ENCODE measurements around the gene LUC7L3.

GRCh38 chr17:50675627-50676026 lies 43.8 kb upstream of the LUC7L3 start:
- TF ChIP-seq POLR2AphosphoS5 (IDR thresholded peaks at IDR 0.05; ENCODE audit: low read depth) (no peak), ZNF331 (CRISPR knock-in tag; IDR thresholded peaks at IDR 0.05; ENCODE audit: low read depth) (no peak), CTCF (conservative IDR thresholded peaks at IDR 0.05; ENCODE audit: low read depth in 2 of 2) (no peak), EZH2 (IDR thresholded peaks at IDR 0.05; ENCODE audit: low read depth, unreplicated experiment) (no peak), JUNB (IDR thresholded peaks at IDR 0.05; ENCODE audit: unreplicated experiment) (no peak)

Data from GM23338 (cell line).